GM19240 (cell line): ENCODE data around the gene DOLPP1.
"Not testable (repeated sequence)": the region's sequence is repeated elsewhere in the genome, so short reads cannot be mapped to it uniquely, and the experiment has no call there.

Experiments
- DNase-seq: peaks from one replicate; pipeline ENCODE4 v3.0.0; 2011; ENCODE audit warnings: low spot score; ENCODE audit not compliant: insufficient read length

Gene DOLPP1

DNA sequence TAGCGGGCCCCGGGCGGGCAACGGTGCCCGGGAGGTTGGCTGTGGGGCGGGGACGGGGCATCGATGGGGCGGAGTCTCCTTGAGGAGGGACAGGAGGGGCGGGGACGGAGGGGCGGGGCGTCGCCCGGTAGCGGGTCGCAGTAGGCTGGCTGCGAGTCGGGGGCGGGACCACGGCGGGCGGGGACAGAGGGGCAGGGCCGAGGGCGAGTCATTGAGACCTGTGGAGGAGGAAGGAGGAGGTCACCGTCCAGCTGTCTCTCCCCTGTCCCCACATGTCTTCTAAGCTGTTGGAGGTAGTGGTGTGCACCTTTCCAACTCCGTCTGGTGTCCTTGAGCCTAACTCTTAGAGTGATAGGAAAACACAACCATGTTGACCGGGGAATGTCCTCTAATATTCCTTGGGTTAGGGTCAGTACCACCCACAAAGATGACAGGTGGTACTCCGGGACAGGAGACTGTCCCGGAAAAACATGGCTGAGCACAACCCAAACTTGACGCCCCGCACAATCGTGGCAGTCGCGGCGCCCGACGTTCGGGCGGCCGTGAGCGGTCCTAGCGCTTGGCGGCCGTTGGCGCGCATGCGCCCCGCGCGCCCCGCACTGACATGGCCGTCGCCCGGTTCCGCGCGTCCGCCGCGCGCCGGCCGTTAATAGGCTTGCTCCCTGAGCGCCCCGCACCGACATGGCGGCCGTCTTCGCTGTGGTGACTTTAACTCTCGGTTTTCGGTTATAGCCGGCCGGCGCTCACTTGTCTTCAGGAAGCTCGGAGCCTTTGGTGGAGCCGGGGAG lies 30.0 kb downstream of the DOLPP1 start, which contains the start of the genes CRAT and PTPA:
Gene CRAT, minus strand, starts transcription at position 54 of the 788 bp plus-strand sequence. CDS start 284 bp downstream, outside the sequence.
Gene PTPA, plus strand, starts transcription at position 676 of the 788 bp plus-strand sequence. CDS start 186 bp downstream, outside the sequence.
- DNase-seq, result peak; percentile 97

GRCh38 chr9:129111528-129112151 lies 30.7 kb downstream of the DOLPP1 start:
- no peak for DNase-seq

DNA sequence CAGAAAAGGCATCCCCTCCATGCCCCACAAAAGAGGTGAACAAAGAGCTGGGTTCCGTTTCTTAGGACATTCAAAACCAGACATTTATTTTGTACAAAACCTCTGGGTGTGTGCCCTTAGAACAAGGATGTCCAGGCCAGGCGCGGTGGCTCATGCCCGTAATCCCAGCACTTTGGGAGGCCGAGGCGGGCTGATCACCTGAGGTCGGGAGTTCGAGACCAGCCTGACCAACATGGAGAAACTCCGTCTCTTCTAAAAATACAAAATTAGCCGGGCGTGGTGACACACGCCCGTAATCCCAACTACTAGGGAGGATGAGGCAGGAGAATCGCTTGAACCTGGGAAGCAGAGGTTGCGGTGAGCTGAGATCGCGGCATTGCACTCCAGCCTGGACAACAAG lies 31.6 kb downstream of the DOLPP1 start:
- not testable (repeated sequence) for DNase-seq

DNA sequence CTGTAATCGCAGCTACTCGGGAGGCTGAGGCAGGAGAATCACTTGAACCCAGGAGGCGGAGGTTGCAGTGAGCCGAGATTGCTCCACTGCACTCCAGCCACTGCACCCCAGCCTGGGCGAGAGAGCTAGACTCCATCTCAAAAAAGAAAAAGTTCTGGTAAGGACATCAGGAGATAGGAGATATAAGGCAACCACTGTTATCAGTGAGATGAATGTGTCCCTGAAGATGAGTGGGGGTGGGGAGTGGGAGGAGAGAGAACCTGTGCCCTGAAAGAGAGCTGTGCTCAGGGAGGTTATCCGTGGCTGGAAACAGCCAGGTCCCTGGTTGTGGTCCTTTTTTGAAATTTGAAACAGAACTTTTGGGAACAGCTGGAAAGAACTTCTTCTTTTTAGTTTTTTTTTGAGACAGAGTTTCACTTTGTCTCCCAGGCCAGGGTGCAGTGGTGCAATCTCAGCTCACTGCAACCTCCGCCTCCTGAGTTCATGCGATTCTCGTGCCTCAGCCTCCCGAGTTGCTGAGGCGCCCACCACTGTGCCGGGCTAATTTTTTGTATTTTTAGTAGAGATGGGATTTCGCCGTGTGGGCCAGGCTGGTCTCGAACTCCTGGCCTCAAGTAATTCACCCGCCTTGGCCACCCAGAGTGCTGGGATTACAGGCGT lies 32.9 kb downstream of the DOLPP1 start:
- no peak for DNase-seq

- DNase-seq, result no peak
Measured at GRCh38 chr9:129118799-129119198, 37.9 kb downstream of the DOLPP1 start.

- DNase-seq, result no peak
Measured at GRCh38 chr9:129121483-129121882, 40.6 kb downstream of the DOLPP1 start.

GRCh38 chr9:129122133-129122532 lies 41.2 kb downstream of the DOLPP1 start:
- DNase-seq, result no peak

- not testable (repeated sequence) for DNase-seq
Measured at GRCh38 chr9:129122976-129123375, 42.1 kb downstream of the DOLPP1 start.

DNA sequence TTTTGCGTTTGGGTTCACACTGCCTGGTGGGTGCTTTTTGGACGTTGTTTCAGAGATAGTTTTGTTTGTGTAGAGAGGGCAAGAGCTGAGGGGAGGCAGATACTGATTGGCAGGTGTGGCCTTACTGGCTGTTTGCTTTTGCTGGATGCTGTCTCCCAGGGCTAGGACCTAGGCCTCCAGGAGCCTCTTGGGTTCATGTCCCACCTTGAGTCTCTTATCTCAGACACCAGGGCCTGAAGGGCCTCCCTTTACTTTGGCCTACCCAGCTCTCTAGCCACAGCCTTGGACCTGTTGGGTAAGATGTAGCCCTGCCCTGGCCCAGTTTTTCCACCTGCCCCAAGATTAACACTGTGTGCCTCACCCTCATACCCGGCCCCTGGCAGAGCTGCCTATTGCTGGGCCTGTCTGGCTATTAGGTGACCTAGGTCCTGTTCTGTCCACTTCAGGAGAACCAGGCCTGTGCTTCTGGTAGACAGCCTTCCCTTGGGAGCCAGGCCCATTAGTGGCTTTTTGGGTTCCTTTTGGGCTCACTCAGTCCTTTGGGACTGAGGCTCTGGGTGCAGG lies 43.7 kb downstream of the DOLPP1 start:
- DNase-seq, result no peak

DNA sequence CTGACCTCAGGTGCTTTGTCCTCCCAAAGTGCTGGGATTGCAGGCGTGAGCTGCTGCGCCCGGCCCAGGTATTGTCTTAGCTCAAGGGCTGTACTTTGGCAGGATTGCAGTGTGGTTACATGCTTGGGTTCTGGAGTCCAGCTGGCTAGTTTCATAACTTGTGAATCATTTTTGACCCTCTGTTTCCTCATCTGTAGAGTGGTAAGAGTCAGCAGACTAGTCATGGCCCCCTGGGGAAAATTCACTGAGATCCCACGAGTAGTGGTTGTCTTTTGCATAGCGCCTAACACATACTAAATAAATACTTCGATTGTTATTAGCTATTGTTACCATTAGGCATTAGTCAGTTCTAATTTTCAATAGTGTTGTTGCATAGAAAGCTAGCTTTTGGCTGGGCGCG lies 44.6 kb downstream of the DOLPP1 start:
- DNase-seq, result no peak

GRCh38 chr9:129126749-129127618 lies 46.1 kb downstream of the DOLPP1 start:
- no peak for DNase-seq

GRCh38 chr9:129128689-129129088 lies 47.8 kb downstream of the DOLPP1 start:
- DNase-seq, result no peak

GRCh38 chr9:129130271-129130670 lies 49.4 kb downstream of the DOLPP1 start:
- not testable (repeated sequence) for DNase-seq

DNA sequence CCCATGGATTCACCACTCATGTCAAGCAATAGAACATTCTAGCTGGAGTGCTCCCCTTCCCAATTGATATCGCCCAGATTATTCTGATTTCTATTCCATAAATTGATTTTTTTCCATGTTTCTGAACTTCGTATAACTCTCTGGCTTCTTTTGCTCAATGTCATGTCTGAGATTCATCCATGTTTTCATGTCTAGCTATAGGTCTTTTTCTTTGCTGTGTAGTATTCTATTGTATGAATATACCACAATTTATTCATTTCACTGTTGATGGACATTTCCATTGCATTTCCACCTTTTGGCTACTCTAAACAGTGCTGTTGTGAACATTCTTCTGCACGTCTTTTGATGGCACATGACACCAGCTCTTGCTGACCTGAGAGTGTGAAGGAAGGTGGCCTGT lies 49.9 kb downstream of the DOLPP1 start:
- no peak for DNase-seq

GRCh38 chr9:129131300-129132145 lies 50.6 kb downstream of the DOLPP1 start:
- DNase-seq, result peak; percentile 84

GRCh38 chr9:129133082-129133481 lies 52.2 kb downstream of the DOLPP1 start:
- no peak for DNase-seq

DNA sequence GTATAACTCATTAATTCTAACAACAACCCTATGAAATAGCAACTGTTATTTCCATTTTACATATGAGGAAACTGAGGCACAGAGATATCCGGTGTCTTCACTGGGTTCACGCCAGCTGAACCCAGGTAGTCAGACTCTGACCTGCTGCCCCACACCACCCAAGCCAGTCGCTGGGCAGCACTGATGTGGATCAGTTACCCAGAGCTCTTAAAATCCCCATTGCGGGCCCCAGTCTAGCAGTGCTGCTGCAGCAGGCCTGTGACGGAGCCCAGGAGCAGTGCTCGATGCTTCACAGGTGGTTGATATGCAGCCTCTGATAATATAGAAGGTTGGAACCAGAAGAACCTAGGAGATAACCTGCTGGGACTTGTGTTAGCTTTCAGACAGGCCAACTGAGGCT lies 54.6 kb downstream of the DOLPP1 start:
- DNase-seq, result no peak

GRCh38 chr9:129136446-129137035 lies 55.6 kb downstream of the DOLPP1 start:
- no peak for DNase-seq

DNA sequence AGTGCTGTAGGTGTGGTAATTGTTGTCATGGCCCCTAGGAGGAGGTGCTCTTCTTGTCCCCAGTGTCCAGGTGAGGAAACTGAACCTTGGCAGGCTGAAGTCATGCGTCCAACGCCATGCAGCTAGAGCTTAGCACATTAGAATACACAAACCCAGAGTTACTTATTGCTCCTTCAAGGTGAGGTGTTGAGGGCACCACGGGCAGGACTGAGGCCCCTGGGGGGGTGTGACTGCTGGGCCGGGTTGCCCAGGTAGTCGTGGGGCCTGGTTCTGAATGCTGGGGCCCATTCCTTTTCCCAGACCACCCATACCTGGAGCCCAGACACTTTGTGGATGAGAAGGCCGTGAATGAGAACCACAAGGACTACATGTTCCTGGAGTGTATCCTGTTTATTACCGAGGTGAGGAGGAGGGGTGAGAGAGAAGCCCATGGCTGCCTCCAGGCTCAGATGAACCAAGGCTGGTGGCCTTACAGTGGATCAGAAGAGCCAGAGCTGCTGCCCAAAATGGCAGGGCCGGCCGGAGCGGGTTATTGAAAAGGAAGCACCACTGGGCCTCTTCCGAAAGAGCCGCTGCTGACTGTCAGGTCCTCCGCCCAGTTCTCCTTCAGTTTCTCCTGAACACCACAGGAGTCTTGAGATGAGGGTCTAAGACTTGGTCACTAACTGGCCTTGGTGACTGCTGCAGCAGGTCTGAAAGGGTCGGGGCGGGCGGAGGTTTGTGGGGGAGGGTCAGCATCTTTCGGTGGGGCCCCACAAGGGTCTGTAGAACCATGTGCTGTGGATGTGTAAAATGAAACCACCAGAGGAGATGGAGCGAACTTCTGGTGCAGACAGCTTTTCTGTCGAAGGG lies 56.6 kb downstream of the DOLPP1 start:
- no peak for DNase-seq
